BJ (cell line): ENCODE measurements around the gene SNTA1. TPM values are rescaled to one million over a fixed set of nuclear protein-coding genes. Genes with fewer than 3 reads are reported as not detected.
"Not testable (repeated sequence)": the region's sequence is repeated elsewhere in the genome, so short reads cannot be mapped to it uniquely, and the experiment has no call there.

Source experiments
- CTCF ChIA-PET: fragments of 350-600 bp; formaldehyde crosslinking; extraction: SDS; loops from one replicate; lab custom pipeline; 2021; ENCODE audit warnings: antibody characterized with exemption, inconsistent platforms; lab: Yijun Ruan, JAX
- POLR2A ChIA-PET: fragments of 300-600 bp; sonication (Branson Sonifier 250); formaldehyde crosslinking; extraction: SDS; loops from one replicate; lab custom pipeline; 2021; ENCODE audit warnings: antibody characterized with exemption; lab: Charles Lee
- DNase-seq: peaks from one replicate; pipeline ENCODE4 v3.0.0-alpha.2; 2011; ENCODE audit warnings: low read depth
- H3K27me3 ChIP-seq: 2 replicates; pipeline ENCODE4 v1.6.0; 2011; ENCODE audit warnings: low read length; ENCODE audit not compliant: control insufficient read depth, insufficient read depth
- H3K36me3 ChIP-seq: 2 replicates; pipeline ENCODE4 v1.5.1; 2011; ENCODE audit warnings: low read length; ENCODE audit not compliant: control insufficient read depth, insufficient read depth
- H3K4me3 ChIP-seq: 2 replicates; pipeline ENCODE4 v1.5.1; 2011; ENCODE audit warnings: low read depth, mild to moderate bottlenecking, control low read depth, low read length
- CTCF ChIP-seq: IDR thresholded peaks from 2 replicates; pipeline ENCODE4 v1.5.1; 2011; ENCODE audit warnings: low read depth, mild to moderate bottlenecking, control low read depth, inconsistent platforms, low read length, moderate library complexity; ENCODE audit not compliant: insufficient read depth
- polyA plus RNA-seq: library from polyadenylated mRNA; depleted of rRNA; stranded (reverse); fragments of >200 nt; gene quantifications from 2 replicates; pipeline ENCODE4 v1.2.3, GENCODE V29; 2011

SNTA1 gene
- polyA plus RNA-seq, 1 experiment = 24.7 TPM

- DNase-seq = no peak
- Histone ChIP-seq H3K27me3 (no peaks in the 10 kb centered on the region), H3K4me3 (no peak overlapping the region), H3K36me3 (peaks cover 1% of the 10 kb centered on the region; the same call in 1 of the 2 replicates)
- POLR2A ChIA-PET = interaction anchor here (0.7 kb wide), 1 partner anchor 299 kb away, joined by 15 read pairs; no protein-coding TSS in a partner anchor
- CTCF ChIA-PET = interaction anchor here (1.4 kb wide), 1 partner anchor 10 kb away, joined by 3 read pairs; the partner anchor contains the start of gene SNTA1
- no peak for TF ChIP-seq CTCF
Observed at GRCh38 chr20:33433465-33434234, 9.9 kb downstream of the SNTA1 start.

- ChIA-PET CTCF (interaction anchor here (0.8 to 1.1 kb wide), 3 partner anchors 8 to 236 kb away, joined by 3 to 4 read pairs (median 3); partner anchors contain the start of gene SNTA1), POLR2A (no interaction called here)
- H3K36me3 ChIP-seq = peaks cover 1% of the 10 kb centered on the region; the same call in 1 of the 2 replicates
- DNase-seq = no peak
- no peak for TF ChIP-seq CTCF
- H3K4me3 ChIP-seq = no peak overlapping the region
- H3K27me3 ChIP-seq = no peaks in the 10 kb centered on the region
Observed at GRCh38 chr20:33431797-33432381, 11.7 kb downstream of the SNTA1 start.

- CTCF ChIA-PET = interaction anchor here (0.8 kb wide), 1 partner anchor 8 kb away, joined by 3 read pairs; no protein-coding TSS in a partner anchor
- POLR2A ChIA-PET, H3K27me3 ChIP-seq, DNase-seq, H3K4me3 ChIP-seq, H3K36me3 ChIP-seq: not testable (repeated sequence)
Observed at GRCh38 chr20:33423875-33424274, 19.7 kb downstream of the SNTA1 start.

GRCh38 chr20:33423141-33423834 is 20.3 kb downstream of the SNTA1 start:
- TF ChIP-seq CTCF = no peak
- Histone ChIP-seq H3K27me3 (no peaks in the 10 kb centered on the region), H3K4me3 (no peak overlapping the region), H3K36me3 (no peaks in the 10 kb centered on the region)
- ChIA-PET CTCF (interaction anchor here (0.8 to 1.3 kb wide), 2 partner anchors 9 to 230 kb away, joined by 3 to 4 read pairs; no protein-coding TSS in a partner anchor), POLR2A (no interaction called here)
- peak; percentile 65 for DNase-seq

- no peaks in the 10 kb centered on the region for H3K27me3 ChIP-seq
- TF ChIP-seq CTCF = no peak
- H3K4me3 ChIP-seq = no peak overlapping the region
- ChIA-PET POLR2A (no interaction called here), CTCF (interaction anchor here (0.8 kb wide), 2 partner anchors 8 to 11 kb away, joined by 3 to 4 read pairs; no protein-coding TSS in a partner anchor)
- H3K36me3 ChIP-seq = no peaks in the 10 kb centered on the region
- no peak for DNase-seq
Observed at GRCh38 chr20:33419140-33419974, 24.2 kb downstream of the SNTA1 start.
